Upper lobe of right lung (tissue), 1 donor: Measurements from ENCODE around the gene HMCN1. TPM values are rescaled to one million over a fixed set of nuclear protein-coding genes. Genes with fewer than 3 reads are reported as not detected.

Experiments used
- ATAC-seq: fragments of 200-7000 bp; cut with Tn5 transposase; one replicate; pipeline ENCODE4 v1.9.1; 2020; ENCODE audit warnings: mild to moderate bottlenecking, moderate library complexity
- DNase-seq: peaks from one replicate; pipeline ENCODE4 v3.0.0-alpha.2; 2020
- H3K27ac ChIP-seq: fragments of 200-600 bp; one replicate; pipeline ENCODE4 v1.8.0; 2022
- H3K27me3 ChIP-seq: fragments of 200-600 bp; one replicate; pipeline ENCODE4 v1.8.0; 2022; ENCODE audit warnings: mild to moderate bottlenecking
- H3K36me3 ChIP-seq: fragments of 200-600 bp; one replicate; pipeline ENCODE4 v1.8.0; 2022
- H3K4me1 ChIP-seq: fragments of 200-600 bp; one replicate; pipeline ENCODE4 v1.8.0; 2022
- H3K4me3 ChIP-seq: fragments of 200-600 bp; one replicate; pipeline ENCODE4 v1.8.0; 2022; ENCODE audit warnings: mild to moderate bottlenecking
- H3K9me3 ChIP-seq: fragments of 200-600 bp; one replicate; pipeline ENCODE4 v1.8.0; 2022
- CTCF ChIP-seq: fragments of 200-600 bp; IDR thresholded peaks from one replicate; pipeline ENCODE4 v1.8.0; 2022; ENCODE audit warnings: antibody characterized with exemption
- intact Hi-C: fragments of 100-400 bp; cut with DNase I; formaldehyde crosslinking; loops from one replicate; pipeline ENCODE4 v1.11.0; 2022
- total RNA-seq: library from RNA; stranded (reverse); fragmentation: NEBNext Ultra II Directional; extraction: Animal tissue kit (Norgen Biotek cat#: 25700); gene quantifications from one replicate; pipeline ENCODE4 v1.2.1, GENCODE V29; 2021
- donor health status: DM: no; HTN: yes; CAD: no; lungs with severe emphysema.

Gene HMCN1
- total RNA-seq, 1 donor from 2014 or later, result 45.4 TPM

- Histone ChIP-seq H3K4me1 (no peaks in the 10 kb centered on the region), H3K27ac (no peak overlapping the region), H3K4me3 (no peak overlapping the region), H3K9me3 (no peaks in the 10 kb centered on the region), H3K36me3 (no peaks in the 10 kb centered on the region), H3K27me3 (peaks cover 3% of the 10 kb centered on the region)
- DNase-seq (no peak), ATAC-seq (no peak)
- intact Hi-C loops, result no loop called here
- no peak for TF ChIP-seq CTCF
These were observed 7.4 kb downstream of the HMCN1 start for GRCh38 chr1:185741551-185741950.

- Histone ChIP-seq H3K4me1 (no peaks in the 10 kb centered on the region), H3K27ac (no peak overlapping the region), H3K4me3 (no peak overlapping the region), H3K9me3 (no peaks in the 10 kb centered on the region), H3K27me3 (no peaks in the 10 kb centered on the region), H3K36me3 (no peaks in the 10 kb centered on the region)
- no peak for TF ChIP-seq CTCF
- ATAC-seq (no peak), DNase-seq (no peak)
- intact Hi-C loops, result no loop called here
These were observed 8.2 kb downstream of the HMCN1 start for GRCh38 chr1:185742403-185742802.

- no peak overlapping the region for H3K4me3 ChIP-seq
- no peak for TF ChIP-seq CTCF
- no peak overlapping the region for H3K27ac ChIP-seq
- H3K9me3 ChIP-seq, result no peaks in the 10 kb centered on the region
- H3K4me1 ChIP-seq, result no peaks in the 10 kb centered on the region
- DNase-seq (no peak), ATAC-seq (no peak)
- intact Hi-C loops, result no loop called here
- no peaks in the 10 kb centered on the region for H3K27me3 ChIP-seq
- H3K36me3 ChIP-seq, result no peaks in the 10 kb centered on the region
These were observed 11.0 kb downstream of the HMCN1 start for GRCh38 chr1:185745165-185745564.

- Histone ChIP-seq H3K27ac (no peak overlapping the region), H3K4me3 (no peak overlapping the region), H3K36me3 (no peaks in the 10 kb centered on the region), H3K27me3 (no peaks in the 10 kb centered on the region), H3K9me3 (no peaks in the 10 kb centered on the region), H3K4me1 (no peaks in the 10 kb centered on the region)
- intact Hi-C loops, result no loop called here
- DNase-seq (no peak), ATAC-seq (no peak)
- TF ChIP-seq CTCF, result no peak
These were observed 24.9 kb downstream of the HMCN1 start for GRCh38 chr1:185759061-185759460.

GRCh38 chr1:185761841-185762240 lies 27.6 kb downstream of the HMCN1 start:
- intact Hi-C loops, result no loop called here
- DNase-seq, result no peak

More at GRCh38 chr1:185761841-185762240, 27.6 kb downstream of the HMCN1 start:
- Histone ChIP-seq H3K27me3 (no peaks in the 10 kb centered on the region), H3K4me3 (no peak overlapping the region), H3K36me3 (no peaks in the 10 kb centered on the region), H3K4me1 (no peaks in the 10 kb centered on the region), H3K9me3 (no peaks in the 10 kb centered on the region), H3K27ac (no peak overlapping the region)
- TF ChIP-seq CTCF, result no peak
- ATAC-seq, result no peak
